ENCODE measurements around the gene PANK2.

GRCh38 chr20:3904224-3904623, 15.0 kb downstream of the PANK2 start:
- TF ChIP-seq, protein P1, sequence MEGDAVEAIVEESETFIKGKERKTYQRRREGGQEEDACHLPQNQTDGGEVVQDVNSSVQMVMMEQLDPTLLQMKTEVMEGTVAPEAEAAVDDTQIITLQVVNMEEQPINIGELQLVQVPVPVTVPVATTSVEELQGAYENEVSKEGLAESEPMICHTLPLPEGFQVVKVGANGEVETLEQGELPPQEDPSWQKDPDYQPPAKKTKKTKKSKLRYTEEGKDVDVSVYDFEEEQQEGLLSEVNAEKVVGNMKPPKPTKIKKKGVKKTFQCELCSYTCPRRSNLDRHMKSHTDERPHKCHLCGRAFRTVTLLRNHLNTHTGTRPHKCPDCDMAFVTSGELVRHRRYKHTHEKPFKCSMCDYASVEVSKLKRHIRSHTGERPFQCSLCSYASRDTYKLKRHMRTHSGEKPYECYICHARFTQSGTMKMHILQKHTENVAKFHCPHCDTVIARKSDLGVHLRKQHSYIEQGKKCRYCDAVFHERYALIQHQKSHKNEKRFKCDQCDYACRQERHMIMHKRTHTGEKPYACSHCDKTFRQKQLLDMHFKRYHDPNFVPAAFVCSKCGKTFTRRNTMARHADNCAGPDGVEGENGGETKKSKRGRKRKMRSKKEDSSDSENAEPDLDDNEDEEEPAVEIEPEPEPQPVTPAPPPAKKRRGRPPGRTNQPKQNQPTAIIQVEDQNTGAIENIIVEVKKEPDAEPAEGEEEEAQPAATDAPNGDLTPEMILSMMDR (conservative IDR thresholded peaks at IDR 0.05; ENCODE audit: low read depth, low read length): no peak
- TF ChIP-seq EZH2 (IDR thresholded peaks at IDR 0.05; ENCODE audit: borderline replicate concordance, low read depth, low read length, poor library complexity, severe bottlenecking): no peak

All from A673 (cell line).